ENCODE results near the gene COL8A1.

The COL8A1 gene

GRCh38 chr3:99620077-99620767 lies 18.2 kb upstream of the COL8A1 start:
- Histone ChIP-seq H3K4me3 (replicated peaks; ENCODE audit: insufficient read depth, low read length) (no peak overlapping the region), H3K27ac (replicated peaks) (no peak overlapping the region), H3K27me3 (ENCODE audit: insufficient read depth, poor library complexity, severe bottlenecking) (no peaks in the 10 kb centered on the region)
- no peak for DNase-seq (ENCODE audit: low read depth in 1 of 2, low spot score in 1 of 2)
- TF ChIP-seq REST (IDR thresholded peaks at IDR 0.05; ENCODE audit: insufficient replicate concordance, low read depth) (no peak), CTCF (IDR thresholded peaks at IDR 0.05; ENCODE audit: insufficient read depth, low read length) (no peak), SPI1 (IDR thresholded peaks at IDR 0.05; ENCODE audit: borderline replicate concordance, low read depth) (no peak), POLR2AphosphoS5 (IDR thresholded peaks at IDR 0.05; ENCODE audit: low read depth) (no peak)

GRCh38 chr3:99620976-99621375 lies 17.4 kb upstream of the COL8A1 start:
- H3K27me3 ChIP-seq (ENCODE audit: insufficient read depth, poor library complexity, severe bottlenecking), result no peaks in the 10 kb centered on the region
- H3K27ac ChIP-seq (replicated peaks), result no peak overlapping the region
- no peak for TF ChIP-seq GABPA (IDR thresholded peaks at IDR 0.05; ENCODE audit: low read depth)
- TF ChIP-seq SPI1 (IDR thresholded peaks at IDR 0.05; ENCODE audit: borderline replicate concordance, low read depth), result no peak
- TF ChIP-seq POLR2AphosphoS5 (IDR thresholded peaks at IDR 0.05; ENCODE audit: low read depth), result no peak
- no peak for TF ChIP-seq CTCF (IDR thresholded peaks at IDR 0.05; ENCODE audit: insufficient read depth, low read length)
- no peak for TF ChIP-seq REST (IDR thresholded peaks at IDR 0.05; ENCODE audit: insufficient replicate concordance, low read depth)
- no peak overlapping the region for H3K4me3 ChIP-seq (replicated peaks; ENCODE audit: insufficient read depth, low read length)
- no peak for DNase-seq (ENCODE audit: low read depth in 1 of 2, low spot score in 1 of 2)

GRCh38 chr3:99624496-99625236 lies 13.7 kb upstream of the COL8A1 start:
- DNase-seq (ENCODE audit: low read depth in 1 of 2, low spot score in 1 of 2), result no peak
- TF ChIP-seq CTCF (IDR thresholded peaks at IDR 0.05; ENCODE audit: insufficient read depth, low read length), result no peak
- no peak for TF ChIP-seq POLR2AphosphoS5 (IDR thresholded peaks at IDR 0.05; ENCODE audit: low read depth)
- TF ChIP-seq SPI1 (IDR thresholded peaks at IDR 0.05; ENCODE audit: borderline replicate concordance, low read depth), result no peak
- no peak for TF ChIP-seq REST (IDR thresholded peaks at IDR 0.05; ENCODE audit: insufficient replicate concordance, low read depth)
- no peak overlapping the region for H3K4me3 ChIP-seq (replicated peaks; ENCODE audit: insufficient read depth, low read length)
- H3K27ac ChIP-seq (replicated peaks), result no peak overlapping the region
- H3K27me3 ChIP-seq (ENCODE audit: insufficient read depth, poor library complexity, severe bottlenecking), result no peaks in the 10 kb centered on the region
